ENCODE data around the gene PDCD11.

DNA sequence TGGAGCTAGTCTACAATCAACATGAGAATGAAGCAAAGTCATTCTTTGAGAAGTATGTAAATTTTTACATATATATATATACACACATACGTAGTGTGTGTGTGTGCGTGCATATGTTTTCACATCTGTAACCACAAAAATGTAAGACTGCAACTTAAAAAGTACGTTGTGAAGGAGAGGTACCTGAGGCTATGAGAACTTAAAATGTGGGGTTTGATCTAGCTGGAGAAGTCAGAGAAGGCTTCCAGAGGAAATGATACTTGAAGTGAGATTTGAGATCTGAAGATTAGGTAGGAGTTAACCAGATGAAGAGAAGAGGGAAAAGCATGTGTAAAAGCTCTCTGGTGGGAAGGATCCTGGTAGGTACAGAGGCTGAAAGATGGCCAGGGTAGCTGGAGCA lies 22.9 kb upstream of the PDCD11 start:
- no peak for TF ChIP-seq POLR2AphosphoS5 (IDR thresholded peaks at IDR 0.05)
- TF ChIP-seq, protein P1, sequence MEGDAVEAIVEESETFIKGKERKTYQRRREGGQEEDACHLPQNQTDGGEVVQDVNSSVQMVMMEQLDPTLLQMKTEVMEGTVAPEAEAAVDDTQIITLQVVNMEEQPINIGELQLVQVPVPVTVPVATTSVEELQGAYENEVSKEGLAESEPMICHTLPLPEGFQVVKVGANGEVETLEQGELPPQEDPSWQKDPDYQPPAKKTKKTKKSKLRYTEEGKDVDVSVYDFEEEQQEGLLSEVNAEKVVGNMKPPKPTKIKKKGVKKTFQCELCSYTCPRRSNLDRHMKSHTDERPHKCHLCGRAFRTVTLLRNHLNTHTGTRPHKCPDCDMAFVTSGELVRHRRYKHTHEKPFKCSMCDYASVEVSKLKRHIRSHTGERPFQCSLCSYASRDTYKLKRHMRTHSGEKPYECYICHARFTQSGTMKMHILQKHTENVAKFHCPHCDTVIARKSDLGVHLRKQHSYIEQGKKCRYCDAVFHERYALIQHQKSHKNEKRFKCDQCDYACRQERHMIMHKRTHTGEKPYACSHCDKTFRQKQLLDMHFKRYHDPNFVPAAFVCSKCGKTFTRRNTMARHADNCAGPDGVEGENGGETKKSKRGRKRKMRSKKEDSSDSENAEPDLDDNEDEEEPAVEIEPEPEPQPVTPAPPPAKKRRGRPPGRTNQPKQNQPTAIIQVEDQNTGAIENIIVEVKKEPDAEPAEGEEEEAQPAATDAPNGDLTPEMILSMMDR (IDR thresholded peaks at IDR 0.05): no peak

All from stomach (tissue), 4 donors.